Erythroblast (primary cell): ENCODE measurements around the gene ELAVL4.

ENCODE experiments used
- GATA1 ChIP-seq: IDR thresholded peaks from 2 replicates; pipeline ENCODE4 v1.6.1; 2011; ENCODE audit warnings: low read depth, mild to moderate bottlenecking, control low read depth, low read length, moderate library complexity
- POLR2A ChIP-seq: IDR thresholded peaks from 2 replicates; pipeline ENCODE4 v1.6.1; 2011; ENCODE audit warnings: mild to moderate bottlenecking, low read length

- TF ChIP-seq POLR2A (no peak), GATA1 (no peak)
Measured at GRCh38 chr1:50099654-50100053, 9.1 kb upstream of the ELAVL4 start.
